ENCODE results near the gene TLE1. TPM values are rescaled to one million over a fixed set of nuclear protein-coding genes. Genes with fewer than 3 reads are reported as not detected.
A peak's percentile ranks its signal among the peaks of the same experiment; 100 is the strongest.

The TLE1 gene
- total RNA-seq, 1 experiment from 2014 or later: 79.3 TPM

- H3K4ac ChIP-seq (ENCODE audit: low read depth, low read length): no peak overlapping the region; the same call in 1 of the 2 replicates
- H4K91ac ChIP-seq (ENCODE audit: insufficient read length, low read depth, low read length): no peak overlapping the region
- H3K9ac ChIP-seq (ENCODE audit: extremely low read depth, insufficient read length, low read length): peak overlapping the region; percentile 91
- no peaks in the 10 kb centered on the region for H3K79me1 ChIP-seq (ENCODE audit: insufficient read depth, low read depth, low read length, poor library complexity, severe bottlenecking)
- Mint-ChIP-seq H3K9me3 (peaks cover 0 to 2% of the 10 kb centered on the region in 2 experiments; a peak in 2 of 5 replicates), H3K27me3 (ENCODE audit: low read depth) (peaks cover 18% of the 10 kb centered on the region), H3K4me3 (no peak overlapping the region), H3K27ac (peak overlapping the region; percentile 95 to 99 (median 95)), H3K4me1 (peaks cover 7 to 12% of the 10 kb centered on the region in 2 experiments), H3K36me3 (ENCODE audit: insufficient read depth in 1 of 3, low read depth in 3 of 3) (peaks cover 0 to 2% (median 2%) of the 10 kb centered on the region in 3 experiments; a peak in 5 of 7 replicates)
- peaks cover 11% of the 10 kb centered on the region for H3K23me2 ChIP-seq (ENCODE audit: insufficient read length, low read depth, low read length, poor library complexity, severe bottlenecking)
- no peak overlapping the region for H3K56ac ChIP-seq (ENCODE audit: insufficient read length, low read depth, low read length)
- H3K27me3 ChIP-seq (ENCODE audit: insufficient read depth, low read length): no peaks in the 10 kb centered on the region
- no peak overlapping the region for H3K23ac ChIP-seq (ENCODE audit: insufficient read length, low read depth, low read length)
- no peak overlapping the region for H2BK120ac ChIP-seq (ENCODE audit: low read depth, low read length, poor library complexity, severe bottlenecking)
- no peaks in the 10 kb centered on the region; the same call in 1 of the 2 replicates for H3K4me1 ChIP-seq (ENCODE audit: insufficient read depth, low read length)
- H3T11ph ChIP-seq (ENCODE audit: low read length): no peak overlapping the region
- no peak overlapping the region for H2AK5ac ChIP-seq (ENCODE audit: insufficient read length, low read length)
- H4K8ac ChIP-seq (replicated peaks; ENCODE audit: insufficient read length, low read depth, low read length): no peak overlapping the region
- H2BK15ac ChIP-seq (ENCODE audit: low read depth, low read length): no peak overlapping the region
- no peak overlapping the region for H2BK5ac ChIP-seq (ENCODE audit: insufficient read length, low read length)
- H2AFZ ChIP-seq (ENCODE audit: low read length): no peak overlapping the region
- DNase-seq: peak; percentile 82
- H3K27ac ChIP-seq (ENCODE audit: insufficient read length, low read depth, low read length): peak overlapping the region; percentile 38
- no CpG with 5 or more reads among the region's 51 CpGs for WGBS (ENCODE audit: extremely low coverage, insufficient read length, low lambda C conversion rate)
- peak overlapping the region; percentile 63 for H3K4me2 ChIP-seq (ENCODE audit: insufficient read depth, insufficient read length, low read length)
- H3K79me2 ChIP-seq (ENCODE audit: insufficient read depth, low read length): peaks cover 46% of the 10 kb centered on the region; the same call in 1 of the 2 replicates
- no peak overlapping the region for H4K5ac ChIP-seq (ENCODE audit: insufficient read length, low read depth, low read length)
- TF ChIP-seq CTCF (conservative IDR thresholded peaks at IDR 0.05): no peak
- no peak overlapping the region for H2BK20ac ChIP-seq (ENCODE audit: low read depth, low read length, poor library complexity, severe bottlenecking)
- H2BK12ac ChIP-seq (ENCODE audit: insufficient read length, low read depth, low read length): no peak overlapping the region
- H3K18ac ChIP-seq (ENCODE audit: insufficient read length, low read depth, low read length): peak overlapping the region; percentile 39
- no peaks in the 10 kb centered on the region for H3K9me3 ChIP-seq (ENCODE audit: control insufficient read depth, low read depth, low read length)
- no peaks in the 10 kb centered on the region for H4K20me1 ChIP-seq (ENCODE audit: control insufficient read depth, insufficient read depth, insufficient read length)
- H3K14ac ChIP-seq (ENCODE audit: insufficient read depth, low read length): peak overlapping the region; percentile 32
Measured at GRCh38 chr9:81687521-81688261, 1.7 kb downstream of the TLE1 start.
